ENCODE results near the gene CACNA2D3.

The CACNA2D3 gene

GRCh38 chr3:54932606-54933005 is 810.3 kb downstream of the CACNA2D3 start:
- no peak for DNase-seq
- Histone ChIP-seq H3K4me3 (ENCODE audit: low read depth, low read length) (no peak overlapping the region), H3K9me3 (ENCODE audit: severe bottlenecking) (no peaks in the 10 kb centered on the region), H3K36me3 (no peaks in the 10 kb centered on the region), H3K27ac (no peak overlapping the region), H3K27me3 (ENCODE audit: insufficient read depth, low read depth, severe bottlenecking) (no peaks in the 10 kb centered on the region)
- no peak for TF ChIP-seq CTCF (IDR thresholded peaks at IDR 0.05; ENCODE audit: low read depth, low read length)

GRCh38 chr3:54935869-54936268 is 813.5 kb downstream of the CACNA2D3 start:
- H3K27ac ChIP-seq = no peak overlapping the region
- no peak overlapping the region for H3K4me3 ChIP-seq (ENCODE audit: low read depth, low read length)
- no peaks in the 10 kb centered on the region for H3K9me3 ChIP-seq (ENCODE audit: severe bottlenecking)
- DNase-seq = no peak
- H3K27me3 ChIP-seq (ENCODE audit: insufficient read depth, low read depth, severe bottlenecking) = no peaks in the 10 kb centered on the region
- no peaks in the 10 kb centered on the region for H3K36me3 ChIP-seq
- TF ChIP-seq CTCF (IDR thresholded peaks at IDR 0.05; ENCODE audit: low read depth, low read length) = no peak

DNA sequence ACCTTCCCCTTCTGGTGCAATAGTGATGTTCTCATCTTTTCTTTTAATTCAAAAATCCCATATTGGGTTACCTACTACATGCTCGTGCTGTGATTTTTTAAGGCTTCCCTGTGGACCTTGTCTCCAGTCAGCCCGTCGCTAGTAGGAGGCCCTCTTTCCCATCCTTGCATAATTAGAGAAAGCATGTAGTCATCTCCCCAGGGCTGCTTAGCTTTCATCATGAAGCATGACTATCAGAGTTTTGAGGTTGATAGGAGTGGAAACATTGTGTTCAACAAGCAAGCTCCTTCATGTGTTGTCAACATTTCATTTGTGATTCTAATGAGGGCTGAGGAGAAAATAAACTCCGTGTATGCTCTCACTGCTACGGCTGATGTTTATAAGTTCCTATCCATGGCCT is 814.2 kb downstream of the CACNA2D3 start:
- H3K27ac ChIP-seq = no peak overlapping the region
- H3K36me3 ChIP-seq = no peaks in the 10 kb centered on the region
- no peak for TF ChIP-seq CTCF (IDR thresholded peaks at IDR 0.05; ENCODE audit: low read depth, low read length)
- no peak for DNase-seq
- H3K4me3 ChIP-seq (ENCODE audit: low read depth, low read length) = no peak overlapping the region
- no peaks in the 10 kb centered on the region for H3K9me3 ChIP-seq (ENCODE audit: severe bottlenecking)
- no peaks in the 10 kb centered on the region for H3K27me3 ChIP-seq (ENCODE audit: insufficient read depth, low read depth, severe bottlenecking)

DNA sequence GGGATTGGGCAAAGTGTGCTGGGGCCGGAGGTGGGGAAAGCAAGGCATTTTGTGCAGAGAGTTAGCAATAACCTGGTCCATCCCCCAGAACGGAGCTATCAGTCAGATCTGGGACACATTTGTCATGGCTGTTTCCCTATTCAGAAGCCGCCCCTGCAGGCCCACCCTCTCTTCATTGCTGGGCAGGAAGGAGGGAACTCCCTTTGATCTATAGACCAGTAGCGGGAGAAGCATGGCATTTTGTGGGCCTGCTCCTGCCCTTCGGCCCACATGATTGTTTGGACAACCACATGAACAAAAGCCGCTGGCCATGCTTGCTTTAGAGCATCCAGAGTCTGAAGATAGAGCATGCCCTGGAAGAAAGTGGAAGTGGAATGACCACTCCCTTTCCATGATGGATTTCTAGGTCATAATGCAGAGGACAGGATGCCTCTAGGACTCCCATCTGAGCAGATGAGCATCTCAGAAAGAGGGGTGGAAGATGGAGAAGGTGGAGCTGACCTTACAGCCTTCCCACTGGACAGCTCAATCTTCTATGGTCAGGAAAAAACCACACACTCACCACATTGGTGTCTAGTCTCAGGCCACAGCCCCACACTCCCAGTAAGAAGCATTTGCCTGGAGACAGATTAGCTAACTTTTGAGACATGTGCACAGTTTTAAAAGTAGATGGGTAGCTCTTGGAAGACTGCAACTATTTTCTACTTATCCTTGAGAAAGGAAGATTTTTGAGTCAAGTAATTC is 817.4 kb downstream of the CACNA2D3 start:
- H3K4me3 ChIP-seq (ENCODE audit: low read depth, low read length) = no peak overlapping the region

DNA sequence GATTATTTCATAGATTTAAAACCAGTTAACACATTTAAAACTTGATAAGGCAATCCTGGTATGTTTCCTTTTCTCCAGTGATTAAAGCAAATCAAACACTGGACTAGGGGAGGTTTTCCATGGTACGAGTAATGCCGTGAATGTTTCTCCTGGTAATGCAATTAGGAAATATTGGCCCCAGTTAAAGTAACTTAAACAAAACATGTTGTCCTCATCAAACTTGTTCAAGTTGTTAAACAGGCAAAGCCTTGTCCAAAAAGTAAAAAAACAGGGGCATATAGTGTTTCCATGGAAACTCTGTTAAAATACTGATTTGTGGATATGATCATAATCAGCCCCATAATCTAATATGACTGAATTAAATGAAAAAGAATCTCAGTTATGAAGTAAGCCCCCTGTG is 818.6 kb downstream of the CACNA2D3 start:
- no peak for TF ChIP-seq CTCF (IDR thresholded peaks at IDR 0.05; ENCODE audit: low read depth, low read length)
- Histone ChIP-seq H3K27ac (no peak overlapping the region), H3K36me3 (no peaks in the 10 kb centered on the region), H3K4me3 (ENCODE audit: low read depth, low read length) (no peak overlapping the region), H3K9me3 (ENCODE audit: severe bottlenecking) (no peaks in the 10 kb centered on the region), H3K27me3 (ENCODE audit: insufficient read depth, low read depth, severe bottlenecking) (no peaks in the 10 kb centered on the region)
- DNase-seq = no peak

More for the DNA sequence above, 817.4 kb downstream of the CACNA2D3 start:
- DNase-seq = no peak
- Histone ChIP-seq H3K27ac (no peak overlapping the region), H3K9me3 (ENCODE audit: severe bottlenecking) (no peaks in the 10 kb centered on the region), H3K27me3 (ENCODE audit: insufficient read depth, low read depth, severe bottlenecking) (no peaks in the 10 kb centered on the region), H3K36me3 (no peaks in the 10 kb centered on the region)
- no peak for TF ChIP-seq CTCF (IDR thresholded peaks at IDR 0.05; ENCODE audit: low read depth, low read length)

Data from WERI-Rb-1 (cell line).